NCI-H1436 treated with DMSO at 0.1 percent for 48 hours (cell line): ENCODE measurements around the gene ALG6.
"Not testable (repeated sequence)": the region's sequence is repeated elsewhere in the genome, so short reads cannot be mapped to it uniquely, and the experiment has no call there.

Experiments
- DNase-seq: peaks from one replicate; lab custom pipeline; 2025; lab: John Stamatoyannopoulos, UW

The ALG6 gene

DNA sequence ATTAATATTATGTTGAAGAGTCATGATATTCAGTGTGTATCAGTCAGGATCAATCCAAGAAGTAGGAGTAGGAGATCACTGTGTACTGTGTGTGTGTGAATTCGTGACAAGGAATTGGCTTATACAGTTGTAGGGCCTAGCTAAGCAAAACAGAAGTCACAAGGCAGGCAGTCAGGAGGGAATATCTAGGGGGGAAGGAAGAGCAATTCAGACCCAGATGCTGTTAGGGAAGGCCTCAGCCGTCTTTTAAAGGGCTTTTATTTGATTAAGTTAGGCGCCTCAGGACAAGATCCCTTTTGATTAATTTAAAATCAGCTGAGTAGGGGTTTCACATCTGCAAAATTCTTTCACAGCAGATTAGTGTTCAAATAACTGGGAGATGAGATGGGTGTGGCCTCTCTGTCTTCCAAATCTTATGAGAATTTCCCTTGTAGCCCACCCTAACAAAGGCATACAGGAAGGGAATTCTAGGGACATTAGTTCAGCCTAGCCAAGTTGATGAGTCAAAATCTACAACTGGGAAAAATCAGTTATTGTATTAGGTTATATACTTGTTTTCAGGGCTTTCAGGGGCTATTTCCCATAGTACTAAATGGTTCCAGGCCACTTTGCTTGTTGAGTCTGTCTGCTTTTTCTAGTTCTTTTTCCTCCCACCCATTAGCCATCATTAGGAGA lies 47.4 kb downstream of the ALG6 start:
- no peak for DNase-seq

DNA sequence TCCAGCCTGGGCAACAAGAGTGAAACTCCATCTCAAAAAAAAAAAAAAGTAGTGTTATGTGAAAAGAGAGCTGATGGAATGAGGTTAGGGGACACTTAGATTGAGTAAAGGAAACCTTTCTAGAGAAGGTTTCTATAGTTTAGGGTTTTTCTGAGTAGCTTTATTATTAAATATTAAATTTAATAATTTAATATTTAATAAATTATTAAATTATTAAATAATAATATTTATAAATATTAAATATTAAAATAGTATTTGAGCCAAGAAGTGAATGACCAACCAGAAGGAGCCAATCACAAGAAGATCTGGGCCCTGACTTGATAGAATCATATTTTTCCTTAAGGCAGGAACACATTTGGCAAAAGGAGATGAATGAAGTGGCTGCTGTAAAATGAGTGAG lies 50.7 kb downstream of the ALG6 start:
- no peak for DNase-seq

GRCh38 chr1:63420746-63421145 lies 53.3 kb downstream of the ALG6 start:
- DNase-seq = not testable (repeated sequence)

- no peak for DNase-seq
These were observed 56.2 kb downstream of the ALG6 start for GRCh38 chr1:63423649-63424048.

DNA sequence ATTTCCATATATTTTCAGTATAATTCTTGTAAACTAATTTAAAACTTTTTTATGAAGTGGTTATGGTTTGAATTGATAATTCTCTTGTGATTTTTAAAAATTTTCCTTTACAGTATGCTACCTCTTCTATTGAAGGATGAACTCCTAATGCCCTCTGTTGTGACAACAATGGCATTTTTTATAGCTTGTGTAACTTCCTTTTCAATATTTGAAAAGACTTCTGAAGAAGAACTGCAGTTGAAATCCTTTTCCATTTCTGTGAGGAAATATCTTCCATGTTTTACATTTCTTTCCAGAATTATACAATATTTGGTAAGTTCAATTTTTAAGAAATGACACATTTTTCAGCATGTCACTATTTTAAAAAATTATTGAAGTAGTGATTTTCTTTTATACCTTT lies 61.4 kb downstream of the ALG6 start:
- DNase-seq = no peak

GRCh38 chr1:63429281-63429680 lies 61.9 kb downstream of the ALG6 start:
- no peak for DNase-seq

- DNase-seq = no peak
These were observed 67.7 kb downstream of the ALG6 start for GRCh38 chr1:63435161-63435560.

GRCh38 chr1:63442141-63442475 lies 74.7 kb downstream of the ALG6 start:
- DNase-seq = no peak

DNA sequence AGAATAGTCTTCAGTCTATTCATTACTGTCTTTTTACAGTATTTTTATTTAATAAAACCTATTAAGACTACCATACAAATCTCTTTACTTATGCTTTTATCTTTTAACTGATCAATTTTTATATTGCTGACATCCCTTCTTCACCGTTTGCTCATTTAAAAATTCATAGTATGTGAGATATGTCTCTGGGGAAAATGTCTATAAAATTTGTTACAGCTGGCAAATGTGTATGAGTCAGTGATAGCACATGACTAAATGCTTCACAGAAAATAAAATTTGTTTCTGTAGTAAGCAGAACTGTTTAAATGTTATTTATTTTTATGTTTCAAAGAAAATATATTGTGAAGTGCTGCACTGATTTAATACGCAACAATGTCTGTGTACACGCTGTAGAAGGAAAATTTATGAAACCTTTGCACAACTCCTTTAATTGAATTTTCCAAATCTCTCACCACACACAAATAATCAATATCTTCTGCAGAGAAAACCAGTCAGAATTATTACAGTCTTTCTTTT lies 81.4 kb downstream of the ALG6 start:
- DNase-seq = no peak

- DNase-seq = no peak
These were observed 83.0 kb downstream of the ALG6 start for GRCh38 chr1:63450416-63450815.

- DNase-seq = no peak
These were observed 85.8 kb downstream of the ALG6 start for GRCh38 chr1:63453232-63453631.

DNA sequence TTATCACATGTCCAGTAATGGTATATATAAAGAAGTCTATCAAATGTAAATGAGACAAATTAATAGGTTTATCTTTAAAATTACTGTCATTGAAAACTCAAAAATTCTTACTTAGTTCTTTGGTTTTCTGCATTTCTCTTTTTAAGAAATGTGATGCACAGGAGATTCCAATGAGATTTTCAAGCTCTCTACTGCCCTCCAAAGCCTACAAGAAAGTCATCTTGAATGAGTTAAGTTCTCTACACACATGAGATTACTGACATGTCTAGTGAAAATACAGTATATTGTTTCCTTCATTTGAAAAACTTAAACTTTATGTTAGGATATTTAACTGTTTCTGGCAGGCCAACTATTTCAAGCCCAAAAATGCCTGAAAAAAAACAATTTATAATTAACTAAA lies 86.8 kb downstream of the ALG6 start:
- no peak for DNase-seq

GRCh38 chr1:63458750-63459149 lies 91.3 kb downstream of the ALG6 start:
- no peak for DNase-seq

GRCh38 chr1:63461661-63462230 lies 94.3 kb downstream of the ALG6 start:
- DNase-seq = no peak

- DNase-seq = no peak
These were observed 95.8 kb downstream of the ALG6 start for GRCh38 chr1:63463248-63463647.

DNA sequence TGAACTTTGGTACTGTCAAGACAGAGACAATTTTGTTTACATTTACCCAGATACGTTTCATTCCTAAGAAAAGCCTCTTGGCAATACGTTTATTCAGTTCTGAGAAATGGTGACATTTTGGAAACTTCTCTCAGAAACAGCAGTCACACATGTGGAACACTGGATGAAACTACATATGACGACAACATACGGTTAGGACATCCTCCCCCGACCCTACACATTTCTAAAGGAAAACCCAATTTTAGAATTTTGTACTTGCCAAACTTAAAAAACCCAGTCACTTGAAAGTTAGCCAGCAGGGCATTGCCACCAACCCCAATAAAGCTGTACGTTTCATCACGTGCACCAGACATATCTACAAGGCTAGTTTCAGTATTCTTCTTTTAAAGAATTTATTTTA lies 98.8 kb downstream of the ALG6 start:
- DNase-seq = no peak

DNA sequence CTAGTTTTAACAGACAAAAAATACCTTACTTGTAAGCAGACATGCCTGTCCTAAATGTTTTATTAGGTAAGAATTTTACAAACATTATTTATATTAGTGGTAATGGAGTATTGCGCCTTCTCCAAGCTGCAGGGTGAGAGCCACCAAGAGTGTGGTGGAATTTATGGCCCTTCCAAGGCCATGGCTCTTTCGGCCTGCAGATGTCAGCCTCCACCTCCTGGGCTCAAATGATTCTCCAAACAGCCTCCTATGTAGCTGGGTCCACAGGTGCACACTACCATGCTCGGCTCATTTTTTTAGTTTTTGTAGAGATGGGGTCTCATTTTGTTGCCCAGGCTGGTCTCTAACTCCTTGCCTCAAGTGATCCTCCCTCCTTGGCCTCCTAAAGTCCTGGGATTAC lies 99.3 kb downstream of the ALG6 start:
- DNase-seq = no peak

GRCh38 chr1:63468683-63469082 lies 101.3 kb downstream of the ALG6 start:
- not testable (repeated sequence) for DNase-seq

DNA sequence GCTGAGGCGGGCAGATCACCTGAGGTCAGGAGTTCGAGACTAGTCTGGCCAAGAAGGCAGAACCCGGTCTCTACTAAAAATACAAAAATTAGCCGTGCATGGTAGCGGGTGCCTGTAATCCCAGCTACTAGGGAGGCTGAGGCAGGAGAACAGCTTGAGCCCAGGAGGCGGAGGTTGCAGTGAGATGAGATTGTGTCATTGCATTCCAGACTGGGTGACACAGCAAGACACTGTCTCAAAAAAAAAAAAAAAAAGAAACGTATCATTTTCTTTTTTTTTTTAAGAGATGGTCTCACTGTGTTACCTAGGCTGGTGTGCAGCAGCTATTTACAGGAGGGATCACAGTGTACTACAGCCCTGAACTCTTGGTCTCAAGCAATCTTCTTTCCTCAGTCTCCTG lies 108.3 kb downstream of the ALG6 start:
- DNase-seq = no peak

DNA sequence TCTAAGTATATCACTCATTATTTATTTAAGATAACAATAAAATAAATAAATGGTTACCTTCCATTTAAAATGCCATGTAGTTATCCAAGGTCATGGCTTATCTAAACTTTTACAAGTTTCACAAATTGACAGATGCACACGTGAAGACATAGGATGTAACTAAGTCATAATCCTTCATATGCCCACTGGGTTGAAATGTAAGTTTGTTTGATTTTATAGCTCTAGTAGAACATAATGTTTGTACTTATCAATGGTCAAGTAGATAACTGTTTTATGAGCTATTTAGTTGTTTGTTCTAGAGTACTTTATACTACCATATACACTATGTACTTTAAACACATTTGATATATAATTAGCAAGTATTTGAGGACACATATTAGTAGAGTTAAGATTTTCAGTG lies 112.6 kb downstream of the ALG6 start:
- no peak for DNase-seq

DNA sequence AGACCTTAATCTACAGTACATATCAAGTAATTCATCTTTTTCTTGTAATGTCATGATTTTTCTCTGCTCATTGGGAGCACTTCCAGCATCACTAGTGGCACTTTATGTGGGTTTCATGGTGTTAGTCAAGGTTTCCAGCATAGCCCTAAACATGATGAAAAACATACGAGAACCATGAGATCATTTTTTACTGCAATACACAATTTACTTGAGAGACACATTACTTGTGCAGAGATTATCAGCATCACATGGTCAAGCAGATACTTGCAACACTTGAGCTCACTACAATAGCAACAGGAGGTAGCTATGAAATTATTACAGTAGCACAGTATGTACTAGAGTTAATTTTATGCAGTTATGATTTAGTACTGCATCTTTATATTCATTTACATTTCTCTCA lies 119.2 kb downstream of the ALG6 start:
- DNase-seq = no peak

GRCh38 chr1:63487336-63488065 lies 120.1 kb downstream of the ALG6 start:
- DNase-seq = no peak
